ENCODE data around the gene WNK1. TPM values are rescaled to one million over a fixed set of nuclear protein-coding genes. Genes with fewer than 3 reads are reported as not detected.

WNK1 gene
- total RNA-seq, 1 experiment from 2014 or later = 117 TPM

- Histone ChIP-seq H3K9me3 (ENCODE audit: control insufficient read depth, low read depth, low read length) (no peaks in the 10 kb centered on the region), H3K56ac (ENCODE audit: insufficient read length, low read depth, low read length) (no peak overlapping the region), H3K9ac (ENCODE audit: extremely low read depth, insufficient read length, low read length) (no peak overlapping the region), H3K18ac (ENCODE audit: insufficient read length, low read depth, low read length) (no peak overlapping the region), H3K27me3 (ENCODE audit: insufficient read depth, low read length) (no peaks in the 10 kb centered on the region), H3K4ac (ENCODE audit: low read depth, low read length) (no peak overlapping the region), H2BK15ac (ENCODE audit: low read depth, low read length) (no peak overlapping the region), H3T11ph (ENCODE audit: low read length) (no peak overlapping the region), H3K4me1 (ENCODE audit: insufficient read depth, low read length) (no peaks in the 10 kb centered on the region), H2BK120ac (ENCODE audit: low read depth, low read length, poor library complexity, severe bottlenecking) (no peak overlapping the region), H2BK5ac (ENCODE audit: insufficient read length, low read length) (no peak overlapping the region), H3K27ac (ENCODE audit: insufficient read length, low read depth, low read length) (no peak overlapping the region), H3K14ac (ENCODE audit: insufficient read depth, low read length) (no peak overlapping the region), H2BK12ac (ENCODE audit: insufficient read length, low read depth, low read length) (no peak overlapping the region), H4K20me1 (ENCODE audit: control insufficient read depth, insufficient read depth, insufficient read length) (no peaks in the 10 kb centered on the region), H4K5ac (ENCODE audit: insufficient read length, low read depth, low read length) (no peak overlapping the region), H3K79me1 (ENCODE audit: insufficient read depth, low read depth, low read length, poor library complexity, severe bottlenecking) (peaks cover 9% of the 10 kb centered on the region), H4K8ac (replicated peaks; ENCODE audit: insufficient read length, low read depth, low read length) (no peak overlapping the region), H3K4me2 (ENCODE audit: insufficient read depth, insufficient read length, low read length) (no peak overlapping the region), H2AFZ (ENCODE audit: low read length) (no peak overlapping the region), H3K23ac (ENCODE audit: insufficient read length, low read depth, low read length) (no peak overlapping the region), H4K91ac (ENCODE audit: insufficient read length, low read depth, low read length) (no peak overlapping the region), H3K23me2 (ENCODE audit: insufficient read length, low read depth, low read length, poor library complexity, severe bottlenecking) (no peaks in the 10 kb centered on the region), H2BK20ac (ENCODE audit: low read depth, low read length, poor library complexity, severe bottlenecking) (no peak overlapping the region), H2AK5ac (ENCODE audit: insufficient read length, low read length) (no peak overlapping the region), H3K79me2 (ENCODE audit: insufficient read depth, low read length) (peaks cover 8% of the 10 kb centered on the region; the same call in 1 of the 2 replicates)
- Mint-ChIP-seq H3K27ac (no peak overlapping the region), H3K9me3 (peaks cover 0 to 3% of the 10 kb centered on the region in 2 experiments; a peak in 1 of 5 replicates), H3K27me3 (ENCODE audit: low read depth) (no peaks in the 10 kb centered on the region), H3K4me3 (no peak overlapping the region), H3K36me3 (ENCODE audit: insufficient read depth in 1 of 3, low read depth in 3 of 3) (peaks cover 18% of the 10 kb centered on the region in 3 experiments), H3K4me1 (peaks cover 20 to 21% of the 10 kb centered on the region in 2 experiments)
- WGBS (ENCODE audit: extremely low coverage, insufficient read length, low lambda C conversion rate) = no CpG with 5 or more reads among the region's 4 CpGs
- TF ChIP-seq CTCF (conservative IDR thresholded peaks at IDR 0.05) = no peak
- DNase-seq = no peak
Measured at GRCh38 chr12:810116-810515, 57.7 kb downstream of the WNK1 start.

All from H9 (cell line).